ENCODE results near the gene FITM1. TPM values are rescaled to one million over a fixed set of nuclear protein-coding genes. Genes with fewer than 3 reads are reported as not detected.

The FITM1 gene
- polyA plus RNA-seq, 1 donor from 2014 or later = 0.88 TPM

- Histone ChIP-seq H3K9me3 (ENCODE audit: low read length) (no peaks in the 10 kb centered on the region), H3K4me2 (ENCODE audit: low read length) (no peak overlapping the region), H2AFZ (ENCODE audit: low read depth, low read length) (no peak overlapping the region), H3K79me2 (replicated peaks; ENCODE audit: insufficient read depth, low read length) (no peaks in the 10 kb centered on the region), H3F3A (ENCODE audit: insufficient read depth, low read length, poor library complexity, severe bottlenecking) (no peaks in the 10 kb centered on the region), H3K9ac (ENCODE audit: low read length) (no peak overlapping the region), H3K4me3 (ENCODE audit: low read length) (no peak overlapping the region), H3K27me3 (ENCODE audit: insufficient read depth, low read depth, low read length) (no peaks in the 10 kb centered on the region), H3K27ac (ENCODE audit: low read length) (no peak overlapping the region), H3K36me3 (ENCODE audit: insufficient read depth, low read length) (no peaks in the 10 kb centered on the region), H3K9me2 (ENCODE audit: insufficient read depth, low read length) (no peaks in the 10 kb centered on the region), H4K20me1 (ENCODE audit: insufficient read depth) (no peaks in the 10 kb centered on the region)
- TF ChIP-seq CTCF (IDR thresholded peaks at IDR 0.05; ENCODE audit: poor library complexity, severe bottlenecking) = no peak
Observed at GRCh38 chr14:24176599-24176998, 46.1 kb downstream of the FITM1 start.

GRCh38 chr14:24177041-24177825, 46.8 kb downstream of the FITM1 start:
- Histone ChIP-seq H4K20me1 (ENCODE audit: insufficient read depth) (no peaks in the 10 kb centered on the region), H2AFZ (ENCODE audit: low read depth, low read length) (no peak overlapping the region), H3K9ac (ENCODE audit: low read length) (no peak overlapping the region), H3K36me3 (ENCODE audit: insufficient read depth, low read length) (no peaks in the 10 kb centered on the region), H3K4me3 (ENCODE audit: low read length) (no peak overlapping the region), H3K9me3 (ENCODE audit: low read length) (no peaks in the 10 kb centered on the region), H3F3A (ENCODE audit: insufficient read depth, low read length, poor library complexity, severe bottlenecking) (no peaks in the 10 kb centered on the region), H3K9me2 (ENCODE audit: insufficient read depth, low read length) (no peaks in the 10 kb centered on the region), H3K27ac (ENCODE audit: low read length) (no peak overlapping the region), H3K27me3 (ENCODE audit: insufficient read depth, low read depth, low read length) (no peaks in the 10 kb centered on the region), H3K79me2 (replicated peaks; ENCODE audit: insufficient read depth, low read length) (no peaks in the 10 kb centered on the region), H3K4me2 (ENCODE audit: low read length) (no peak overlapping the region)
- TF ChIP-seq TAF1 (IDR thresholded peaks at IDR 0.05; ENCODE audit: low read depth) (no peak), EZH2 (IDR thresholded peaks at IDR 0.05; ENCODE audit: borderline replicate concordance, insufficient read depth, low read length, poor library complexity, severe bottlenecking) (no peak), POLR2AphosphoS5 (IDR thresholded peaks at IDR 0.05) (no peak), RAD21 (conservative IDR thresholded peaks at IDR 0.05) (no peak), SMC3 (conservative IDR thresholded peaks at IDR 0.05; ENCODE audit: poor library complexity) (no peak), MXI1 (conservative IDR thresholded peaks at IDR 0.05; ENCODE audit: poor library complexity, severe bottlenecking) (no peak), CTCF (IDR thresholded peaks at IDR 0.05; ENCODE audit: poor library complexity, severe bottlenecking) (no peak), EP300 (conservative IDR thresholded peaks at IDR 0.05; ENCODE audit: poor library complexity, severe bottlenecking) (no peak)
- TF ChIP-seq, protein P1, sequence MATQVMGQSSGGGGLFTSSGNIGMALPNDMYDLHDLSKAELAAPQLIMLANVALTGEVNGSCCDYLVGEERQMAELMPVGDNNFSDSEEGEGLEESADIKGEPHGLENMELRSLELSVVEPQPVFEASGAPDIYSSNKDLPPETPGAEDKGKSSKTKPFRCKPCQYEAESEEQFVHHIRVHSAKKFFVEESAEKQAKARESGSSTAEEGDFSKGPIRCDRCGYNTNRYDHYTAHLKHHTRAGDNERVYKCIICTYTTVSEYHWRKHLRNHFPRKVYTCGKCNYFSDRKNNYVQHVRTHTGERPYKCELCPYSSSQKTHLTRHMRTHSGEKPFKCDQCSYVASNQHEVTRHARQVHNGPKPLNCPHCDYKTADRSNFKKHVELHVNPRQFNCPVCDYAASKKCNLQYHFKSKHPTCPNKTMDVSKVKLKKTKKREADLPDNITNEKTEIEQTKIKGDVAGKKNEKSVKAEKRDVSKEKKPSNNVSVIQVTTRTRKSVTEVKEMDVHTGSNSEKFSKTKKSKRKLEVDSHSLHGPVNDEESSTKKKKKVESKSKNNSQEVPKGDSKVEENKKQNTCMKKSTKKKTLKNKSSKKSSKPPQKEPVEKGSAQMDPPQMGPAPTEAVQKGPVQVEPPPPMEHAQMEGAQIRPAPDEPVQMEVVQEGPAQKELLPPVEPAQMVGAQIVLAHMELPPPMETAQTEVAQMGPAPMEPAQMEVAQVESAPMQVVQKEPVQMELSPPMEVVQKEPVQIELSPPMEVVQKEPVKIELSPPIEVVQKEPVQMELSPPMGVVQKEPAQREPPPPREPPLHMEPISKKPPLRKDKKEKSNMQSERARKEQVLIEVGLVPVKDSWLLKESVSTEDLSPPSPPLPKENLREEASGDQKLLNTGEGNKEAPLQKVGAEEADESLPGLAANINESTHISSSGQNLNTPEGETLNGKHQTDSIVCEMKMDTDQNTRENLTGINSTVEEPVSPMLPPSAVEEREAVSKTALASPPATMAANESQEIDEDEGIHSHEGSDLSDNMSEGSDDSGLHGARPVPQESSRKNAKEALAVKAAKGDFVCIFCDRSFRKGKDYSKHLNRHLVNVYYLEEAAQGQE (IDR thresholded peaks at IDR 0.05; ENCODE audit: borderline replicate concordance) = no peak

Measured in neural cell (in vitro differentiated cells).